Measurements from ENCODE around the gene BTN3A1.

- no peak for TF ChIP-seq CTCF (IDR thresholded peaks at IDR 0.05)
- no peak for TF ChIP-seq POLR2A (IDR thresholded peaks at IDR 0.05)
Measured at GRCh38 chr6:26422329-26422728, 20.3 kb downstream of the BTN3A1 start.
